T follicular helper cell (primary cell): ENCODE data around the gene RCAN1.
"Not testable (repeated sequence)": the region's sequence is repeated elsewhere in the genome, so short reads cannot be mapped to it uniquely, and the experiment has no call there.

Experiments
- DNase-seq: peaks from one replicate; pipeline ENCODE4 v3.0.0-alpha.2; 2020; ENCODE audit warnings: low read depth

The RCAN1 gene

GRCh38 chr21:34517039-34517438 is 97.9 kb downstream of the RCAN1 start:
- no peak for DNase-seq

DNA sequence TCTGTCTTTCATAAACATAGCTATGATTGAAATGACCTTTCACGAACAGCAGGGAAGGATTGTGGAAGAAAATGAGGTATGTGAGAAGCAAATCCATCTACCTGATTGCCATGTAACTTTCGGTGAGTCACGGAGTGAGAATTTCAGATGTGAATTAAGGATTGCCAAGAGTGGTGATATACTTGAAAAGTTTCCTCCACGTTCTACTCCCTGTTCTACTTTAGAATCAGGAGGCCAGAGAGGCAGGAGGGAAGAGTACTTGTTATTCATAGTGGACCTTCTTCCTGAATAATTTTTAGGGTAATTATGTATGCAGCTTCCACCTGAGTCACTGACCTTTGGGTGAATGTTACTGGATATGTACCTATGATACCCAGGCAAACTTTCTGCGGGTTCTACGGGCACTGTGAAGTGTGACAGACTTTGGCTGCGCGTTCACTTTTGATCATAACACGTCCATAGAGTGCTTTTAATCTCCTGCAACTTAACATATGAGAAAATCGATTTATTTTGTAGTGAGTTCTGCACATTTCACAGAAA is 100.3 kb downstream of the RCAN1 start:
- DNase-seq: no peak

GRCh38 chr21:34513129-34513675 is 101.7 kb downstream of the RCAN1 start:
- DNase-seq: no peak

GRCh38 chr21:34511787-34512455 is 103.0 kb downstream of the RCAN1 start, which contains the start of gene KCNE1:
KCNE1 (minus strand) TSS chr21:34512210; CDS start chr21:34449634, 62,576 bp downstream.
- no peak for DNase-seq

- no peak for DNase-seq
Measured at GRCh38 chr21:34511181-34511580, 103.7 kb downstream of the RCAN1 start.

DNA sequence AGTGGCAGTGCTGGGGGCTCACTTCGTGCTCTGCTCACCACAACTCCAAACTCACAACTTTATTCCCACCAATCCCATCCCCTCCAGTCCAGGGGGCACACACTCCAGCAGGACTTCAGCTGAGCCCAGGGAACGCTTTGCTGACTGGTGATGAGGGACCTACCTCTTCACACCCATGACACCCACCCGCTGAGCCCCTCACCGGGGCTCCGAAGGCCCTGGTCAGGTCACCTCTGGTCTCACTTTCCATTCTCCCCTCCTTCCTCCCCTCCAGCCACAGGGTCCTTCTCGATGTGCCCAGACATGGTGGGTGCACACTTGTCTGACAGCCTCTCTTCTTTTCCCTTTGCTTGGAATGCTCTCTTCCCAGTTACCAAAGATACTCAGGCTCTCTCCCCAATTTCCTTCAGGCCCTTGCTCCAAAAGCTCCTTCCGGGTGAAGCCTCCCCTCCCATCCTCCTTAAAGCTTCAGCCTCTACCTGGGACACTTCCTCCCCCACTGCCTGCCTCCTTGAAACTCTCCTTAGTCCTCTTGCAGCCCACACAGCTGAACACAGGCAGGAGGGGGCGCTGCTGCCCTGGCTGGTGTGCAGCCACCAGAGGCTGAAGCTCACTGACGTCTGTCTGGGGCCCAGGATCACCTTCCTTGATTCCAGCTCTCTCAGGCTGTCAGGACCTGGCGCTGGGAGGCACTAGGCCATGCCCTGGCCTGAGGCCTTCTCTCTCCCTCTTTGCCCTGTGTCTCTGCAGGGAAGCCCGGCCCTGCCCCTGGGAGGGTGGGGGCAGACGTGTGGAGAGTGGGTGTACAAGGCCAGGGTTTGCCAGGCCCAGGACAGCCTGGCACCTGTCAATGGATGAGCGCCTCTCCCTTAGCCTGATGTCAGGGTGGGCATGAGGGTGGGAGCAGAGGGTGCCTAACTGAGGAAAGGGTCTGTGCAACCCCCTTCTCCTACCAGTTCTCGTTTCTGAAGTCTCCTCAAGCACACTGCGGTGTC is 104.5 kb downstream of the RCAN1 start:
- DNase-seq: no peak

DNA sequence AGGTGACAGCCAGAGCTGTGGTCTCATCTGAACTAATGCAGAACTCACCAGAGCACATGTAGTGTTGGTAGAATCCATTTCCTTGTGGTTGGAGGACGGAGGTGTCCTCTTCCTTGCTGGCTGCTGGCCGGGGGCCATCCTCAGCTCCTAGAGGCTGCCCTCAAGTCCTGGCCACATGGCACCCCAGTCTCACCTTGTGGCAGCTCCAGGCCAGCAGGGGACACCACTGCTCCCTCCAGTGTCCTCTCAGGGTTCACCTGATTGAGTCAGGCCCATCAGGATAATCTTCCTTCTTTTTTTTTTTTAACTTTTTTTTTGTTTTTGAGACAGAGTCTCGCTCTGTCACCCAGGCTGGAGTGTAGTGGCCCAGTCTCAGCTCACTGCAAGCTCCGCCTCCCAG is 105.8 kb downstream of the RCAN1 start:
- no peak for DNase-seq

GRCh38 chr21:34504595-34504994 is 110.3 kb downstream of the RCAN1 start:
- no peak for DNase-seq

DNA sequence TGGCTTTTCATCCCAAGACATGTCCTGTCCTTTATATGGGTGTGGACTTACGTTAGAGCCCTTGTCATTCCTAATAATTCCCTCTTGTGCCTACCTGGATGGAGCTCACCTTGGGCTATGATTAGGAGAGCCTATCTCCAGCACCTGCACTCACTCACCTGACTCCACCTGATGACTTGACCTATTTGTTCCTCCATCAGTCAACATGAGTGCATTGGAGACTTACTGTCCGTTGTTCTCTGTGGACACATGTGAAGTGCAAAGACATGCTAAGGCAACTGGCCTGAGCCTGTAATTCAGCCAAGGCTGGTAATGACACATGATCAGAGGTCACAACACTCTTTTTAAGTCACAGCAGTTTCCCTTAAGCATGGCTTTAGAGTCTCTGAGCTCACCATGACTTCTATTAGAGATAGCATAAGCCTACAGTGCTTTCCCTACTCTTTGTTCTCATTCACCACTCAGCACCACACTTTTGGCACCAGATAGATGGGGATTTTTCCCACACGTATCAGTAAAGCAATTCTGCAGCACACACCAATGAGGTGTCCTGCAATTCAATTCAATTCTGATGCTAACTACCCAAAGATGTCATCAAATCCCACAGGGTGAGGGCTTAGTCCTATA is 112.3 kb downstream of the RCAN1 start:
- DNase-seq: no peak

- DNase-seq: no peak
Measured at GRCh38 chr21:34501716-34502115, 113.2 kb downstream of the RCAN1 start.

DNA sequence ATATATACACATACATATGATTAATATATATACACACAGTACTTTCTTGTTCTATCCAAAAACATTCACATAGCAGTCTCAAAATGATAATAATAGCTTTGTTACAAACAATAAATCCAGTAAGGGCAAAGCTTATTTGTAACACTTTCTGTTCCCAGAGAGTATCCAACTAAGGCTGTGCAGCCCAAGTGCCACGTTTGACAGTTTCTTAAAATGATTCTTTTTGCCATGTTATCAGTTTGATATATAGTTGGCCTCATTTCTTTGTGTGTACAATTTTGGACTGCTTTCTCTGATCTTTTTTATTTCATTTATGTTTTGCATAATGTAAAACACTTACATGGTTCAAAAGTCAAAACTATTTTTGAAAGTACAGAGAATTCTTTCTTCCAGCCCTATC is 114.7 kb downstream of the RCAN1 start:
- DNase-seq: no peak

GRCh38 chr21:34499116-34499515 is 115.8 kb downstream of the RCAN1 start:
- DNase-seq: no peak

GRCh38 chr21:34498623-34499022 is 116.3 kb downstream of the RCAN1 start:
- no peak for DNase-seq

DNA sequence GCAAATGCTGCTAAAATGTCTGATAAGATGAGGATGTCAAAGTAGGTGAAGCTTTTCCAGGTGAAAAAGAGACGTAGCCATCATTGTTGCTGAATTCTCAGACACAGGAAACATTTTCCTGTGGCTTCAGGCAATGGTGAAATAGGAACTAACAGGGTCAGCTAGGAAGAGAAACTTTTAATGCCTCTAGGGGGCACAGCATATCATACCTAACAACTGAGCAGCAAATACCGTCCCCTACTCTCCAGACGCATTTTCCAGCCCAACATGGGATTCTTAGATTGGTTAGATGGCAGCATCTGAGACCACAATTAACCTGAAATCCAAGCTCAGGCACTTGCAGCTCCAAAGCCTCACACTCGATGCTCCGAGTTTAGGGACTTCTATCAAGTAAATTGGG is 131.1 kb downstream of the RCAN1 start:
- DNase-seq: not testable (repeated sequence)

GRCh38 chr21:34483435-34483834 is 131.5 kb downstream of the RCAN1 start:
- not testable (repeated sequence) for DNase-seq

GRCh38 chr21:34467333-34467732 is 147.6 kb downstream of the RCAN1 start:
- DNase-seq: not testable (repeated sequence)
